HPDE6-E6E7 (cell line): Measurements from ENCODE around the gene BICD2.
A peak's percentile ranks its signal among the peaks of the same experiment; 100 is the strongest.
"Not testable (repeated sequence)": the region's sequence is repeated elsewhere in the genome, so short reads cannot be mapped to it uniquely, and the experiment has no call there.

Experiments
- DNase-seq: peaks from one replicate; pipeline ENCODE4 v3.0.0; 2011; ENCODE audit warnings: missing footprints; ENCODE audit errors: extremely low spot score

Gene BICD2

DNA sequence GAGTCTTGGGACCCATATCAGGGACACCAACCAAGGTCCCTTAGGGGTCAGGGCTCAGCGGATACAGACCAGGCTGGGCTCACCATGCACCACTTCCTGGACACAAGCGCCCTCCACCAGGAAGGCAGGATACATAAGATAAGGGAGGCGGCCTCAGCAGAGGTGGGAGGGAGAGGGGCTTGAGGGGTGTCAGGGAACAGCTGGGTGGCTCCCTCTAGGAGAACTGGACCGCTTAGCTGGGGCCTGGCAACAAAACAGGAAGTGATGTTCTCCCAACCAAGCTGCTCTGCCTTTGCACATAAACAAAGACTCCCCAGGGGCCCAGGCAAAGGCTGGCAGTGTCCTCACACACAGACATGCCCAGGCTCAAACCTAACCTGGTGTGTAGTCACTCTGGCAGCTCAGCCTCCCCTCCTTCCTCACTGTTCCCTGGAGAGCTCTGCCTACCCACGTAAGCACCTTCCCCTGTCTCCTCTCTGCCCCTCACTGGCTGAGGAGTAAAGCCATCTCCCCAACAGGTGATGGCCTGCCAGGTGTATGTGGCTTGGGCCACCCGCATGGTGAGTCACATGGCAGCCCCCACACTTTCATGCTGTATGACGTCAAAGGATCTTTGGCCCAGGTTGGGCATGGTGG is 5.8 kb upstream of the BICD2 start:
- peak; percentile 76 for DNase-seq

DNA sequence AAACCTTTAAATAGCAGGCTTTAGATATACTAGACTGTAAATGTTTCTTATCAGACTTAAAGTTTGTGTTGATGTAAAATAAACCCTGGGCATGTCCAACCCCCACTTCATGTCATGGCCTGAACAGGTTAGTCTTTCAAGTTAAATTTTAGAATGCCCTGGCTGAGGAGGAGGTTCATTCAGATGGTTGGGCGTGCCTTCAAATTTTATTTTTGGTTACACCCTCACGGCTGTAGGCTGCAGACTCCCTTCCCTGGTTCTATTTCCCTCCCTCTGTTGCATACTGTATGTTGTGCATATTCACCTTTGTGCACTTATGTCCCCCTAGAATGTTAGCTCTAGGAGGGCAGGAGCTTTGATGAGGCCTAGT is 5.3 kb upstream of the BICD2 start:
- no peak for DNase-seq

- no peak for DNase-seq
Observed at GRCh38 chr9:92769286-92769685, 4.7 kb upstream of the BICD2 start.

GRCh38 chr9:92768816-92769215 is 4.2 kb upstream of the BICD2 start:
- not testable (repeated sequence) for DNase-seq

DNA sequence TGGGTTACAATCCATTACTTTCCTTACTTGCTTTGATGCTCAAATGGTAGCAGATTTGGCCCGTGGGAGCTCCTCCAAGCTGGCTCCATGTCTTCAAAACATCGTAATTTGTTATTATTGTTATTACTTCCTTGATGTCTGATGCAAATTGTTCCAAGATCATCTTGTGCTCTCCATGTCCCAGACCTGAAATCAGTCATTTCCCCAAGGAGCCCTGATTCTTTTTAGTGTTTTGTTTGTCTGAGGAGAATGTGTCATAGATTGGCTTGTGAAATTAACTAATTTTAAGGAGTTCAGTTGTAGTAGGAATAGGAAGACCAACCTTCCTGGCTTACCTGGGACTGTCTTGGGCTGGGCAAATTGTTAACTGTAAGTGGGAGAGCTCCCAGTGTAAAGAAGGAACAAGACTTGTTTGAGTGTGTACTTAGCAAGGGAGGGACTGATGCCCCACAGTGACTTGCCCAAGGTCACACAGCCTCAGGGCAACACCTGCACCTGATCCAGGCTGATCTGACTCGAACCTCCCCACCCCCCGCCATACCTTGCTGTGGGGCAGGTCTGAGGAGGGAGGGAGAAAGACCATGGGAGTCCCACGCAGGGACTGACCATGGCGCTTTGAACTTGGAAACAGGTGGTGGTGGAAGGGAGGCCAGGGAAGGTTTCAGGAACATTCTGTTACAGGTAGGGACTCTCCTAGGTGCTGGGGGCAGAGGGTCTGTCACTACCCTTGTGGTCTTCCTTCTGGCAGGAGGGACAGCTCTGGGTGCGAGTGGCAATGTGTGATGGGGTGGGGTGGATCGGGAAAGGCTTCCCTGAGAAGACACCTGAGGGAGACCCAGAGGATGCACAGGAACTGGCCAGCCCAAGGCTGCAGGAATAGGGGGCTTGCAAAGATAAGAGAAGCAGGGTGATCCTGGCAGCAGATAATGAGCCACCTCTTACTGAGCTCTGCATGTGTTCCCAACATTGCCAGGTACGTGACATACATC is 2.7 kb upstream of the BICD2 start:
- DNase-seq, result no peak

GRCh38 chr9:92764988-92765936 is 629 bp upstream of the BICD2 start:
- peak; percentile 96 for DNase-seq

DNA sequence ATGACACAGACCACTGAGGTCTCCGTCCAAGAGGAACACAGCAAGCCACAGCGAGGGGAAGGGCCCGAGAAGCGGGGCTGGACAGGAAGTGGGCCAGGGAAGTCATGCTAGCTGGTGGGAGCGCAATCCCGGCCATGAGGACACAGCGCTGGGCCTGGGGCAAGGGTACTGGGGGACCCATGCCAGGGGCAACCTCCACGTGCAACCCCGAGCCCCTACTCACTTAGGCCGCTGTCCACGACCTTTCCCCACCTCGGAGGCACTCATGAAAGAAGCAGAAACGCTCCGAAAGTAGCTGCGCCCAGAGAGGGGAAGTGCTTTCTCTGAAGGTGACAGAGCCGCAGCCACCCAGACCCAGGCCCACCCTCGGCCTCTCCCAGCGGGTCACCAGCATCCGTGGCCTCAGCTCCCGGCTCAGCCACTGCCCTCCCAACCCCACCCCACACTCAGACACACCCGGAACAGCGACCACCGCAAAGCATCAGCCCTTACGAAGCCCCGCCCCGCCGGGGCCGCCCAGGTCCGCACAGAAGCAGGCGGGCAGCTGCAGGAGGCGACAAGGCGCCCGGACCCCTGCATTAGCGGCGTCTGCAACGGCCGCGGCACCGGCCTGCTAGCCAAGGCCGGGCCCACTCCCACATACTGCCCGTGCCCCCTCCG is 782 bp downstream of the BICD2 start:
- DNase-seq, result no peak

DNA sequence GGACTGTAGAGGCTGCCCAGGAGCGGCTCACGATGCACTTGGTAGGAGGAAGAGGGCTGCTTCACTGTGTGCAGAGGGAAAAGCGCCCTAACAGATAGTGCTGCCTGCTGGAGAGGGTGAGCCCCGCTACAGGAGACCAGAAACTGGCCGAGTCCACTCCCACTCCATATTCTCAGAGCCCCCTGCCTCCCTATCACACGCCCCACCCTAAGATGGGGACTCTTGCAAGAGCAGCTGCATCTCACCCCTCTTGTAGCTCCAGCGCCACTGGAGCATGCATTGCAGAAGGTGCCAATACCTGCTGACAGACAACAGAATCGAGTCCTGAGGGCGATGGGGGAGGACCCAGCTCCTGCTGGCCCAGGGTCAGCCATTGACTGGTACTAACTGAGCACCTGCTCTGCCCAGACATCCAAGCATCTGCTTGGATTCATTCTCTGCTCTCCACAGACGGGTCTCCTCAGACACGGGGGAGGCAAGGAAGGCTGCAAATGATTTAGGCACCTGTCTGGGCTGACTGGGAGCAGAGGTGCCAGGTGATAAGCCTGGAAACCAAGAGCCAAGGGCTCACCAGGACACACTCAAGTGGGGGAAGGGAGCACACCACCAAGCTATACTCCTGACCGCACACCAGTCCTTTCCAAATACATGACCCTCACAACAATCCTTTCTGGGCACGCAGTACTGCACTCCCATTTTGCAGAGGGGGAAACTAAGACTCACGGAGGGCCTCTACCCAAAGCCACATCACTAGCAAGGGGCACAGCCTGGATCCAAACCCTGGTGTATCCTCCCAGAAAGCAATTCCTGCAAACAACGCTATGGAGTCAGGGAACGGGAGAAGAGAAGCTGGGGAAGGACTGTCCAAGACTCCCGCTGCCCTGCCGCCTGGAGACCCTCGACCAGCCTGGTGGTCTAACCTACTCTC is 1.6 kb downstream of the BICD2 start:
- DNase-seq, result no peak

GRCh38 chr9:92762196-92762595 is 2.4 kb downstream of the BICD2 start:
- no peak for DNase-seq

GRCh38 chr9:92761686-92762085 is 2.9 kb downstream of the BICD2 start:
- DNase-seq, result no peak

DNA sequence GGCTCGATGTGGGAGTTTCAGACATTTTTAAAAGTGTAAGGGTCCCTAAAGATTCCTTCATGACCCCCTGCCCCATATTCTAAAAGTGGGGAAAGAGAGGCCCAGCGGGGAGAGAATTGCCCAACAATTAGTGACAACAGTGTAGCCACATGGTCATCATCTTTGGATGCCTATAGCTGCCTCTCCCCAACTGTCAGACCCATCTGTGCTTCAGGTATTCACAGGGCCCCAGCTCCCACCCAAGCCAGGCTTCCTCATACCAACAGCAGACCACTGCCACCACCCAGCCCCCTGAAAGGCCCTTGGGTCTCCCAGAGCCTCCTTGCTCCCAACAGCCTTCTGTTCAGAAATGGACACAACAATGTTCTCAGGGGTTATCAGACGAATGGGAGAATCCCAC is 4.1 kb downstream of the BICD2 start:
- no peak for DNase-seq

GRCh38 chr9:92760070-92760469 is 4.6 kb downstream of the BICD2 start:
- DNase-seq, result no peak

GRCh38 chr9:92759446-92759845 is 5.2 kb downstream of the BICD2 start:
- DNase-seq, result no peak

GRCh38 chr9:92756792-92757191 is 7.8 kb downstream of the BICD2 start:
- DNase-seq, result no peak

DNA sequence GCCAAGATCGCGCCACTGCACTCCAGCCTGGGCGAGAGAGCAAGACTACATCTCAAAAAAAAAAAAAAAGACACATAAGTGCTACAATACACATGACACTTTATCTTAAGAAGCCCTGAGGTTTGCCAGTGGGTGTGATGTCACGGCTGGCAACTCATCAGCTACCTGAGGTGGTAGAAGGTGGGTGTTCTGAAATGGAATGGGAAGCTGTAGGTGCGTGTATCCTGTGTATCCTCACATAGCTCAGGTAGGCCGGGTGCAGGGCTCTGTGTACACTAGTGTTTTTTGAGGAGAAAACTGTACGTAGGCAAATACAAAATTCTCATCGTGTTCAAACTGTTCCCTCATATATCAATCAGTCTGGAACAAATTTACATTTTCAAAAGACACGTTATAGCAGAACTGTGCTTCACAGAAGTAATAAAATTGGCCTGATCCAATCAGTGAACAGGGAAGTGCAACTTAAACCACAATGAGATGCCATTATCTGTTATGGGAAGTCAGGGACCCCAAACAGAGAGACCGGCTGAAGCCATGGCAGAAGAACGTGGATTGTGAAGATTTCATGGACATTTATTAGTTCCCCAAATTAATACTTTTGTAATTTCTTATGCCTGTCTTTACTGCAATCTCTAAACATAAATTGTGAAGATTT is 10.4 kb downstream of the BICD2 start:
- DNase-seq, result no peak

DNA sequence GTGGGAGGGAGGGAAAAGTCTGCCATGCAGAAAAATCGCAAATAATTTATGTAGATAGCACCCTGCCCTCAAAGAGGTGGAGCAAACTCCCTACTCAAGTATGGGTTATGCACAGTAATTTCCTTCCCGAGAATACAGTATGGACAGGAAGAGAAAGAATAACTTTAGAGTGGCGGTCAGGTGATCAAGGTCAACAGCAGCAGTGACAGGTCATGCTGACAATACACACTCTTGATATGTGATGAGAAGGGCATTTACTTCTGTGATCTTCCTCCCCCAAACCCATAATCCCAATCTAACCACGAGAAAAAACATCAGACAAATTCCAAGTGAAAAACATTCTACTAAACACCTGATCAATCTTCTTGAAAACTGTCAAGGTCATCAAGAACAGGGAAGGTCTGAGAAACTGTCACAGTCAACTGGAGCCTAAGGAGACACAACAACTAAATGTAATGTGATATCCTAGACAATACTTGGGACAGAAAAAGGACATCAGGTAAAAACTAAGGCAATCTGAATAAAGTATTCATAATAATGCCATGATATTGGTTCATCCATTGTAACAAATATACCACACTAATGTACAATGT is 11.7 kb downstream of the BICD2 start:
- no peak for DNase-seq

GRCh38 chr9:92749934-92750315 is 14.7 kb downstream of the BICD2 start:
- no peak for DNase-seq

DNA sequence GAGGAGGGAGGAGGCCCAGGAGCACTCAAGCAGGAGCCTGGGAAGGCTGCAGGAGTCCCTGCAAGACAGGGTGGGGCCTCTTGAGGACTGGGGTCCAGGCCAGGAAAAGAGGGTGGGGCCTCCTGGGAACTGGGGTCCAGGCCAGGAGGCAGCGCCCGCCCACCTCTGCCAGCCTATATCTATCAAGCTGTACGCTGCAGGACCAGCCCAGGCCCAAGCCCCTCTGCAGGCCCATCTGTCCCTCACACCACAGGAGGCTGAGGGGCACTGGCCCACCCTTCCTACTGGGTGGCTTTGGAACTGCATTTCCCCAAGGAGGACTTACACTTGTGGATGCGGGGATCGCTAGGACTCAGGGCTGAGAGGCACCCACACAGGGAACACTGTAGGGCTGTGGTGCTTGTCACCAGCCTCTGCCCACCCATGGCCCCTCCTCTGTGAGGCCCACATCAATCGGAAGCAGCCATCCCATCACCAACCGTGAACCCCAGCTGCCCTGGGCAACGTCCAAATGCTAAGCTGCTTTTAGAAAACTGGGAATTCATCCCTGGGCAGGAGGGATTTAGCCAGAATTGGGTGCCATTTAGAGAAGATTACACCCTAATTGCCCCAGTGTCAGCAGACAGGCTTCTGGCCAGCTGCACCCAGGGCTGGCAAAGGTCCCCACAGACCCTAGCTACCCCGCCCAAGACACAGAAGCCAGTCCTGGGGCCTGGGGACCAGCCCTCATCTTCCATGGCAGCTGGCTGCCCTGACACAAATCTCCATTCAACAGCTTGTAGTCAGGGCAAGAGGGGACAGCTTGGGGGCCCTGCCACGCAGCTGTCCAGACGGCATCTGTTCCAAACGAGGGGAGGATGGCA is 15.3 kb downstream of the BICD2 start:
- DNase-seq, result no peak

DNA sequence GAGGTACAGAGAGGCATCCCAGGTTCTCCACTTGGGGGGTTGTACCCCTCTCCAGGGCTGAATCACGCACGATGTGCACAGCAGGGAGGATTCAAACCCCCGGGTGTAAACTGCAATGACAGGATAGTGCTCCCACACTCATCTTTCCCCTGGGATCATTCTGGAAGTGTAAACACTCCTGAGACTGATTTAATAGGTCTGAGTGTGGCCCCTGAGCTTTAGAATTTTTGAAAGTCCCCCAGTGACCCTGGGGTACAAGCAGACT is 16.5 kb downstream of the BICD2 start:
- DNase-seq, result no peak
